Measurements from ENCODE around the gene PTPRZ1. TPM values are rescaled to one million over a fixed set of nuclear protein-coding genes. Genes with fewer than 3 reads are reported as not detected.

The PTPRZ1 gene
- total RNA-seq, 2 donors from 2014 or later: not detected

DNA sequence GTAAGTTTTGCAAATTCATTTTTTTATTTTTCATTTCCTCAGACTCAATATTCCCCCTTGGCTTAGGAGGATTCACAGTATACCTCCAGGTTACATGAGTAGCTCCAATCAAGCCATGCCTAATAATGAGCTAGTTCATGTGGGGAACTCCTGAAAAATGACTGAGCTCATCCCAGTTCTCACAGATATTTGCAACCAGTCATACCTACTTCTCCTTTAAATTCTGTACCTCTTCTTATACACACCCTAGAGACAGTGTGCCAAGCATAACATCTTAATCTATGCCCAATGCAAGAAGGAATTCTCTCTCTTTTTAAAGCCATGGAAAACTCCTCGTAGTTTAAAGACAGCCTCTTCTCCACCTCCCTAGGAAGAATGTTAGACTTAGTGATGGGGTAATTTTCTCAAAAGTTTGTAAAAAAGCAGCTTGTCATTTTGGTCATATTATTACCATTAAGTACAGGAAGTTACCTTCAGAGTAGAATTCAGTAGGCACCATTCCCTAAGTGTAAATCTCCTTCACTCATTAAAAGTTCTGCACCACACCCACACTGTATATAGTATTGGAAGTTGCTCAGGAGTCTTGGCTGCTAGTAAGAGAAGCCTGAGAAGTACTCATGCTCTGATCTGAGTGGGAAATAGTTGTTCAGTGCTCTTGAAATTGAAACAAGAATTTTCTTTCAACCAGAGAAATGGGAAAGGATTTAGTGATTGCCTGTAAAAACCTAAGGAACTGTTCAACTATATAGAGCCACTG, 72.7 kb downstream of the PTPRZ1 start:
- H3K9me3 Mint-ChIP-seq: peaks cover 7% of the 10 kb centered on the region
- no peaks in the 10 kb centered on the region for H3K4me1 Mint-ChIP-seq (ENCODE audit: low read depth in 2 of 2)
- H3K27me3 Mint-ChIP-seq: no peaks in the 10 kb centered on the region
- H3K36me3 Mint-ChIP-seq: no peaks in the 10 kb centered on the region
- H3K4me3 Mint-ChIP-seq: no peak overlapping the region
- ATAC-seq (no peak), DNase-seq (ENCODE audit: low spot score) (no peak)
- no peak overlapping the region for H3K27ac Mint-ChIP-seq

DNA sequence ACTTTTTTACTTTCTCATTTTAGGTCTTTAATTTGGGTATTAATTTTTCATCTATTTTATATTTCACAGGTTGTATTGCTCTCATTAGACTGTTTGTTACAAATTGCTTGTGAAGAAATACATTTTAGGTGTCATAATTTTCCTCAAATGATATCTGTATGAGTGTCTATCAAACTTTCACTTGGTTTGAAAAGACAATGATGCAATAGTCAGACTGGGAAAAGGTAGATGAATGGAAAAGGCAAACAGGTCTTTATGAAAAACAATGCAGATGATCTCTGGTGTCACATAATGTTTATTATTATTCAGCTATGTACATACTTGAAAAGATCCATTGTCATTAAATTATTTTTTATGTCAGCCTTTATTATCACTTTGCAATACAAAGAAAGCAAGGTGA, 80.2 kb downstream of the PTPRZ1 start:
- H3K4me1 Mint-ChIP-seq (ENCODE audit: low read depth in 2 of 2): no peaks in the 10 kb centered on the region
- DNase-seq (ENCODE audit: low spot score): no peak
- no peak overlapping the region for H3K27ac Mint-ChIP-seq
- H3K4me3 Mint-ChIP-seq: no peak overlapping the region
- H3K27me3 Mint-ChIP-seq: no peaks in the 10 kb centered on the region
- H3K36me3 Mint-ChIP-seq: no peaks in the 10 kb centered on the region
- peaks cover 3% of the 10 kb centered on the region for H3K9me3 Mint-ChIP-seq
- ATAC-seq: no peak

DNA sequence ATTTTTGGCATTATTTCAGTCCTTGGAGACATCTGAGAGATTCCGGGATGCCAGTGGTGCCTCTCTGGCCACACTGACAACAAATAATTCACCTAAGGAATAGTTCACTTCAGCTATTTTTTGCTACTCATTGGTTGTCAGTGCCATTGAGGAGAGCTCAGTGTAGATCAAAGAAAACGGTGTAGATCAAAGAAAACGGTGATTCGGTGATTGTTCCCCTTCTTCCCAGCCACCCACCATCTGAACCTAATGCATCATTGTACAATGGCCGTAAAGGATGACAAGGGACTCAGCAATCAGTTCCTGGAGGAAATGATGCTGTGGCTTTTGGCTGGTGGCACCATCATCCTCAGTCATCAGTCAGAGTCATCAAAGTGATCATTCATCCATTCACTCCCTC, 80.6 kb downstream of the PTPRZ1 start:
- H3K27me3 Mint-ChIP-seq: no peaks in the 10 kb centered on the region
- DNase-seq (ENCODE audit: low spot score) (no peak), ATAC-seq (no peak)
- H3K4me1 Mint-ChIP-seq (ENCODE audit: low read depth in 2 of 2): no peaks in the 10 kb centered on the region
- H3K9me3 Mint-ChIP-seq: peaks cover 3% of the 10 kb centered on the region
- H3K4me3 Mint-ChIP-seq: no peak overlapping the region
- H3K36me3 Mint-ChIP-seq: no peaks in the 10 kb centered on the region
- H3K27ac Mint-ChIP-seq: no peak overlapping the region

DNA sequence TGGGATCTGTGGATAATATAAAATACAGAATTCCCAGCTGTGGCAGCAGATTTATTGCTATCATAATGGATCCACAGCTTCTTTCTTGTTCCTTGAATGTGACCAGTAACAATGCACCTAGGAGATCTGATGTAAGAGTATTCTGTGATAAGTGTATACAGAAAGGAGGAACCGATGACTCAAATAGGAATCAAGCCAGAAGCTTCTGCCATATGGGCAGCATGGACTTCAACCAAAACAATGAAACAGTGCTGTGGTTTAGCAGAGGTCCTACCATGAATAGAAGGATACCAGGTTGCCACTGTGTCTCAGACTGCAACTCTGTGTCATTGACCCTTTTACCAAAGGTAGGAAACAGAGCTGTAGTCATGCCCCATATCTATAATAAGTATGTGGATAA, 81.8 kb downstream of the PTPRZ1 start:
- ATAC-seq: no peak
- no peak for DNase-seq (ENCODE audit: low spot score)
- Mint-ChIP-seq H3K4me3 (no peak overlapping the region), H3K36me3 (no peaks in the 10 kb centered on the region), H3K9me3 (no peaks in the 10 kb centered on the region), H3K27me3 (no peaks in the 10 kb centered on the region), H3K4me1 (ENCODE audit: low read depth in 2 of 2) (no peaks in the 10 kb centered on the region), H3K27ac (no peak overlapping the region)

DNA sequence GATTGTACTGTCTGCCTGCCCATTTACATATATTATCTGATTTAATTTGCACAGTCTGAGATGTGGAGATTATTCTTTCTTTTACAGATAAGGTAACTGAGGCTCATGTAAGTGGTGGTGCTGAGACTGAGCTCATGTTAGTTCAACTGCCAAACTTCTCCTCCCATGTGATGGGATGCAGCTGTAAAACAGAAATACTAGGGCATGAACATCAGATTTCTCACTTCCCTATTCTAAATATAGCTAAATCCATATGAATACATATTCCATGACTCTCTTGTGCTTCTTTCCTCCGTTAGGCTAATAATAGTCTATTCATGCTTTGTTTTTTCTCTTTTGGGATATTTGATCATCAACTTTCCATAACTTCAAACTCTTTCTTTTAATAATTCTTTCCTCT, 84.7 kb downstream of the PTPRZ1 start:
- Mint-ChIP-seq H3K27ac (no peak overlapping the region), H3K4me3 (no peak overlapping the region), H3K36me3 (no peaks in the 10 kb centered on the region), H3K27me3 (no peaks in the 10 kb centered on the region), H3K9me3 (peaks cover 5% of the 10 kb centered on the region), H3K4me1 (ENCODE audit: low read depth in 2 of 2) (no peaks in the 10 kb centered on the region)
- no peak for ATAC-seq
- DNase-seq (ENCODE audit: low spot score): no peak

DNA sequence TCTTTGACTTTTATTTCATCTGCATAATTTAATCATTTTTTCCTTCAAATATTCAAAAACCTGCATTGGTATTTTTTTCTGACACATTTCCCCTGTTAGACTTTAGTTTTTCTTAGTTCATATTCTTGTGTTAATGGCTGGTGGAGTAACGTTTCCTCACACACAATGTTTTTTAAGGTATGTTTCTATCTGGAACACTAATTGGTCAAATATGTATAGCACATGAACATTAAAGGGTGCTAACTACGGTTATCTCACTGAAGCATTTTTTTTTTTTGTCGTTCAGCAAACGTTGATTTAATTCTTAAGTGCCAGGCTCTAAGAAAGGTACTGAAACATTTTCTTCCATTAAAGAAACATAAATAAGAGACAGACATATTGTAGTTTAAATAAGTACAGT, 87.7 kb downstream of the PTPRZ1 start:
- Mint-ChIP-seq H3K27ac (no peak overlapping the region), H3K36me3 (no peaks in the 10 kb centered on the region), H3K4me1 (ENCODE audit: low read depth in 2 of 2) (no peaks in the 10 kb centered on the region), H3K4me3 (no peak overlapping the region), H3K9me3 (peaks cover 8% of the 10 kb centered on the region), H3K27me3 (no peaks in the 10 kb centered on the region)
- no peak for ATAC-seq
- DNase-seq (ENCODE audit: low spot score): no peak

DNA sequence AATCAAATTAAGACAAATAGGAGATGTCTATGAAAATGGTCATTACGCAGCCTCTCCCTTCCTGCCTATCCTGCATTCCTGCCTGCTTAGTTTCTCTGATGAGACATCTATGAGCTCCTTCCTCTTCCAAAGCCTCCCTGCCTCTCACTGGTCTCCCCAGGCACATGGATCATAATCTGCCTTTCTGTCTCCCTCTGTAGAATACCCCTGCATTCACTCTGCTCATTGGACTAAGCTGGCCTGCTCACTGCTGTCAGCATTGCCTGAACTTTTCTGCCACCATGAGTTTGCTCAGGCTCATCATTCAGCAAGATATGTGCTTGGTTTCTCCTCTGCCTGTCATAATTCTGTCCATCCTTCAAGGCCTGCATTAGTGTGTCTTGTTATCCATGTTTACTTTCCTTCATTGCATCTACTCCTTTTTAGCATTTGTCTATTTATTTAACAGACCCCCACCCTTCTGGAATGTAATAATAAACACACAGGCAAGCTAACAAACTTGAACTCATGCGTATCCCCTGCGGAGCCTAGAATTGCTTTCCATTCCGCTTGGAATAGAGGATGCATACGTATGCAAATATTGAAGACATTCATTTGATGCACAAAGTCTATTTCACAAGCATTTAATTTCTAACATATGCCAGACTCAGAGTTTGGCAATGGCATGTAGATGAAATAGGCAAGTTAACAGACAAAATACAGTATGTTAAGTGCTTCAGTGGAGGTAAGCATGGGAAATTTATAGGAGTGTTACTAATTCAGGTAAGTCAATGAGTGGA, 88.3 kb downstream of the PTPRZ1 start:
- H3K27ac Mint-ChIP-seq: no peak overlapping the region
- no peak overlapping the region for H3K4me3 Mint-ChIP-seq
- DNase-seq (ENCODE audit: low spot score): no peak
- no peaks in the 10 kb centered on the region for H3K27me3 Mint-ChIP-seq
- ATAC-seq: no peak
- H3K36me3 Mint-ChIP-seq: no peaks in the 10 kb centered on the region
- H3K4me1 Mint-ChIP-seq (ENCODE audit: low read depth in 2 of 2): no peaks in the 10 kb centered on the region
- H3K9me3 Mint-ChIP-seq: peaks cover 8% of the 10 kb centered on the region

DNA sequence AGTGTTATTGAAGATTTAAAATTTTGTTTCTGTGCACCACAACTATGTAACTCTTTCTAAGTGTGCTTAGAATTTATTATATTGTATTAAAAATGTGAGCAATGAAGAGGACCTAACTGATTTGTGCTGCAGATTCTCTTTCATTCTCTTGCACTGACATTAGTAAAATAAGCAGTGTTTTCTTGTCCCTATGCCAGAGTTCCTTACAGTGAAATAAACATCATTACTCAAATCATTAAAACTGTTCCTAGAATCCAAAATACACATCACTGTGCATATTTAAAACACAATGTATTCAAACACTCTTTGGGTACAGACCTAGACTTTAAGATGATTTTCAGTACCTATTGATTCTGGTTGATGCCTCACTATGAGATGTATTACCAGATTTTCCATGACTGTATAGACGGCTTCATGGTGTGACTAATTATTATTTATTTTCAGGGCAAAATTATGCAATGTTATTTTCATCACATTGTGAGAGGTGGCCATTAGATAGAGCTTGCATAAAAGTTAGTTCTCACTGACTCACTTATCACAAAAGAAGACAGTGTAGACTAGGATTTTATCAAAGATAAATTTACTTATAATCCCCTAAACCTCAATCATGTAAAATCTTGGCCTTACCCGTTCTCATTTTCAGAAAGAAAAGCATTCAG, 93.4 kb downstream of the PTPRZ1 start:
- Mint-ChIP-seq H3K9me3 (peaks cover 3% of the 10 kb centered on the region), H3K4me3 (no peak overlapping the region)

DNA sequence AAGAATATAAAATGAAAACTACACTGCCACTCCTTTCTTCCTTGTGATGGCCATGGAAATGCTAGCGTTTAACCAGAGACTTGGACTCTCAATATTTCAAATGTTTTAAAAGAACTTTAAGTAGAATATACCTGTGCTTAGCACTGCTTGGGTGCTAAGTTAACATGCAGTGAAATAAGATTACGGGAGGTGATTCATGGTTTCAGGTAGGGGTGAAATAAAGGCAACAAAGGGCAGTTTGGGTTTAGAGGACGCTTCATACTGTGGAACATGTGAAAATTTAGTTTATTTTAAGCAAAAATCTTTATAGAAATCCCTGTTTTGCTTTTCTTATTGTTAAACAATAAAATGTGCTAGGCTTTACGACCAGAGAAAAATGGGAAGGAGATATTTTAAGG, 94.0 kb downstream of the PTPRZ1 start:
- no peak for DNase-seq (ENCODE audit: low spot score)
- Mint-ChIP-seq H3K4me1 (ENCODE audit: low read depth in 2 of 2) (no peaks in the 10 kb centered on the region), H3K36me3 (no peaks in the 10 kb centered on the region), H3K27ac (no peak overlapping the region), H3K9me3 (peaks cover 3% of the 10 kb centered on the region), H3K4me3 (no peak overlapping the region), H3K27me3 (no peaks in the 10 kb centered on the region)
- no peak for ATAC-seq

More for the DNA sequence above, 93.4 kb downstream of the PTPRZ1 start:
- no peaks in the 10 kb centered on the region for H3K27me3 Mint-ChIP-seq
- no peak overlapping the region for H3K27ac Mint-ChIP-seq
- DNase-seq (ENCODE audit: low spot score) (no peak), ATAC-seq (no peak)
- H3K36me3 Mint-ChIP-seq: no peaks in the 10 kb centered on the region
- H3K4me1 Mint-ChIP-seq (ENCODE audit: low read depth in 2 of 2): no peaks in the 10 kb centered on the region

DNA sequence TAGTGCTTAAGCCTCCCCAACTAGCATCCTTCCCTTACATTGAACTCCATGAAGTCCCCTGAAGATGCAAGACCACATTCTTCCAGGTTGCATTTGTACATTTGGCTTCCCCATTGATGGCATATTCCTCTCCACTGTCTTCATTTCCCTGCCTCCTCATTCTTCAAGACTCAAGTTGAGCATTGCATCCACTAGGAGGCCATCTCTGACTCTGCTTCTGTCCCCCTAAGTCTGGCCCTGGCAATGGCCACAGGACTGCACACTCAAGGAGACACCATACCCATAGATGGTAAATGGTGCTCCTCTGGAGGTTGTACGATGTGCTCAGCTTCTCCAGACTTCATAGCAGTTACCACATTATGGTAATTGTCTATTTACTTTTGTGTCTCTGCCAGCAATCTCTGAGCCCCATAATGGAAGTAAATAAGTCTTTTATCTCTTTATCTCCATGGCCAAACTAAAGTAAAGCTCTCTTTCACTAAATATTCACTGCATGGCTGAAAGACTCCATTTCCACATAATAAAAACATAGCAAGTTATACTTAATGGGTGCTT, 112.6 kb downstream of the PTPRZ1 start:
- H3K27ac Mint-ChIP-seq: no peak overlapping the region
- no peak for ATAC-seq
- DNase-seq (ENCODE audit: low spot score): no peak
- peaks cover 2% of the 10 kb centered on the region for H3K9me3 Mint-ChIP-seq
- no peak overlapping the region for H3K4me3 Mint-ChIP-seq
- no peaks in the 10 kb centered on the region for H3K27me3 Mint-ChIP-seq
- H3K4me1 Mint-ChIP-seq (ENCODE audit: low read depth in 2 of 2): no peaks in the 10 kb centered on the region
- no peaks in the 10 kb centered on the region for H3K36me3 Mint-ChIP-seq

DNA sequence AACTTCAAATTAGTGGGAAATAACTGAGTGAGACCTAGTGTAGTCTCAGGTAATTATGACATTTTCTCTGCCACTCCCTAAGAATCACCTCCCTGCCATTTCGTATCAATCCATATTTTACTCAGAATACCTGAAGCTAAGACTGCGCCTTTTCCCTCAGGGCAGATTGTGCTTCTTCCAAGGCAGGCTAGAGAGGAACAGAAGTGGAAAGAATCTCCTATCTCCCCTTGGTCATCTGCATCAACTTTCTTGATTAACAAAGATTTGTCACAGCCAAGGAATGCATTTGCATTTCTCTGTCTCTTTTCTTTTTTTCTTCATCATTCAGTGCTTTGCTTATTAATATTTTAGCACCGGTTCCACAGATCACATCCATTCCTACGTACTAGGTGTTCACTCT, 119.1 kb downstream of the PTPRZ1 start:
- Mint-ChIP-seq H3K4me1 (ENCODE audit: low read depth in 2 of 2) (no peaks in the 10 kb centered on the region), H3K27ac (no peak overlapping the region)

DNA sequence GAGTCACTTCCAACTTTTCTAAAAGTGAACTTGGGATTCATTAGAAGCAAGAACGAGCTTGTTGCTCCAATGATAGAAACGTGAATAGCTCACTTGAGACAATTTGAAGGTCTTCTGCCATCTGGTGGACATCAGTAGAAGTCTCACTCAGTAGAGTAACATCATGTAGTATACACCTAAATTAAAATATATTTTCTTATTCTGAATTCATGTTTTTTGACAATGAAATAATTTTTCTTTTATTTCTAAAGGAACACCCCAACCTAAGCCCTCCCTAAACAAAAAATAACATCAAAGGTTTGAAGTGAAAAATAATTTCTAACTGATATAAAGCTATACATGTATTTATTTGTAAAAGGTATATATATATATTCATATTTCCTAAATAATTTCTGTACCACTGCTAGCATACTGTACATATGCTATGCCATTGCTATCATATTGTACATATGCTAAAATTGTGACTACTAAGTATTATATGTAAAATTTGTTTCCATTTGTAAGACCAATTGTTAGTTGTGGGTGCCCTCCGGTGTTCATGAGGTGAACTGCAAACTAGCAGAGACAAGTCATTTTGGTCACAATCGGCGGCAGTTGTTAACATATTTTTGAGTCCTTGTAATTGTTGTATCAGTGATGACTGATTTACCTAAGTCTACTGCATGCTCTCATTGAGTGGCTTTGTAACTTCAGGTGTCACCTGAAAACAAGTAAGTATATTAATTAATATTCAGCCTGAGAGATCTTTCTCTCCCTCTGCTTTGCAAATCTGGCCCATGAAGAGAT, 121.9 kb downstream of the PTPRZ1 start:
- ATAC-seq (peak in 1 of 2 donors; percentile 43), DNase-seq (ENCODE audit: low spot score) (no peak)
- H3K4me1 Mint-ChIP-seq (ENCODE audit: low read depth in 2 of 2): no peaks in the 10 kb centered on the region
- H3K4me3 Mint-ChIP-seq: no peak overlapping the region
- no peaks in the 10 kb centered on the region for H3K36me3 Mint-ChIP-seq
- no peaks in the 10 kb centered on the region for H3K27me3 Mint-ChIP-seq
- H3K27ac Mint-ChIP-seq: no peak overlapping the region
- no peaks in the 10 kb centered on the region for H3K9me3 Mint-ChIP-seq

More for the DNA sequence above, 119.1 kb downstream of the PTPRZ1 start:
- no peak for DNase-seq (ENCODE audit: low spot score)
- no peaks in the 10 kb centered on the region for H3K9me3 Mint-ChIP-seq
- H3K27me3 Mint-ChIP-seq: no peaks in the 10 kb centered on the region
- H3K4me3 Mint-ChIP-seq: no peak overlapping the region
- no peak for ATAC-seq
- no peaks in the 10 kb centered on the region for H3K36me3 Mint-ChIP-seq

DNA sequence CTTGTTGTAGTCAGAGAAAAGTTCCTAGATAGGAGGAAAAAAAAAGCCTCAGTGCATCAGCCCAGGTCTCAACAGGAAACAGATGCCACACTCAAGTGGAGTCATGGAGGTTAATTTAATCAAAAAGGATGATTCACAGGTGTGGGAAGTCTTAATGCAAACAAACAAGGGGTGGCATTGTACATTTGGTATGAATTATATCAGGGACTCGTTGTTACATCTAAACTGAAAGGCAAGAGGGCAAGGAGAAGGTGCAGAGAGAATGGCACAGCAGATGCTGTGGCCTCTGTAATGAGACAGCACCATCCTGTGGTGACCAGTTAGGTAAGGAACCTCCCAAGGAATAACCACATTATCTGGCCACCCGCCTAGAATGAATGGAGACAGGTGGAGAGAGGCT, 133.7 kb downstream of the PTPRZ1 start:
- no peak for DNase-seq (ENCODE audit: low spot score)
- Mint-ChIP-seq H3K27me3 (no peaks in the 10 kb centered on the region), H3K9me3 (peaks cover 3% of the 10 kb centered on the region), H3K4me1 (ENCODE audit: low read depth in 2 of 2) (no peaks in the 10 kb centered on the region), H3K36me3 (no peaks in the 10 kb centered on the region), H3K27ac (no peak overlapping the region), H3K4me3 (no peak overlapping the region)
- no peak for ATAC-seq
